NCI-H2081 (cell line): ENCODE data around the gene MYO1E.

ENCODE experiments used
- DNase-seq, 2 experiments: peaks; one replicate each; lab custom pipeline; 2025; lab: John Stamatoyannopoulos, UW

Gene MYO1E

GRCh38 chr15:59227021-59227420 is 145.7 kb downstream of the MYO1E start:
- no peak for DNase-seq

- no peak for DNase-seq
These were observed 148.2 kb downstream of the MYO1E start for GRCh38 chr15:59224474-59224873.

GRCh38 chr15:59223736-59224135 is 148.9 kb downstream of the MYO1E start:
- no peak for DNase-seq

DNA sequence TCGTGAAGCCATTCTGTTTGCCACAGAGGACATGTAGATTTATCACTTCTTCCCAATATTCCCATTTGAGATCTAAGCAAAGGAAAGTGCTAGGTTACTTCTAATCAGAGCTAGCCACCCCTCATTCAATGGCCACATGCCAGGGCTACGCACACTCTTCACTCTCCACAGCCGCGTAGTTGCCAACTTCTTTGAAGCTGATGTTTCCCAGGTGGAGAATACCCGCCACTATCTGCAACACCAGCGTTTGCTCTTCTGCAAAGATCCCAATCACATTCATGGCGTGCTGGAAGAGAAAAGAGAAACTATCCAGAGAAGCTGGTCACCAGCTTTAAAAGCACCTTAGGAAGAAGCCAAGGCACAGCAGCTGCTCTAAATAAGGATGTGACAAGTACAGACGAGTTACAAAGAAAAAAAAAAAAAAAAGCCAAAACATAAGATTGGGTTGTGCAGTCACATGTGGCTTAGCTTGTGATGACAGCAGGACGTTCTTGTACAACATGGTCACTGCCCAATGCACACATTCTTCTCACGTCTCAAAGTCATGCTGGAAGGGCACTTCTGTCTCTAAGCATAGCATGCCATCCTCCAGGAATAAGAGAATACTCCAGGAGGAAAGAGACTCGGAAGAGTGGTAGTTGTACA is 149.6 kb downstream of the MYO1E start:
- no peak for DNase-seq

DNA sequence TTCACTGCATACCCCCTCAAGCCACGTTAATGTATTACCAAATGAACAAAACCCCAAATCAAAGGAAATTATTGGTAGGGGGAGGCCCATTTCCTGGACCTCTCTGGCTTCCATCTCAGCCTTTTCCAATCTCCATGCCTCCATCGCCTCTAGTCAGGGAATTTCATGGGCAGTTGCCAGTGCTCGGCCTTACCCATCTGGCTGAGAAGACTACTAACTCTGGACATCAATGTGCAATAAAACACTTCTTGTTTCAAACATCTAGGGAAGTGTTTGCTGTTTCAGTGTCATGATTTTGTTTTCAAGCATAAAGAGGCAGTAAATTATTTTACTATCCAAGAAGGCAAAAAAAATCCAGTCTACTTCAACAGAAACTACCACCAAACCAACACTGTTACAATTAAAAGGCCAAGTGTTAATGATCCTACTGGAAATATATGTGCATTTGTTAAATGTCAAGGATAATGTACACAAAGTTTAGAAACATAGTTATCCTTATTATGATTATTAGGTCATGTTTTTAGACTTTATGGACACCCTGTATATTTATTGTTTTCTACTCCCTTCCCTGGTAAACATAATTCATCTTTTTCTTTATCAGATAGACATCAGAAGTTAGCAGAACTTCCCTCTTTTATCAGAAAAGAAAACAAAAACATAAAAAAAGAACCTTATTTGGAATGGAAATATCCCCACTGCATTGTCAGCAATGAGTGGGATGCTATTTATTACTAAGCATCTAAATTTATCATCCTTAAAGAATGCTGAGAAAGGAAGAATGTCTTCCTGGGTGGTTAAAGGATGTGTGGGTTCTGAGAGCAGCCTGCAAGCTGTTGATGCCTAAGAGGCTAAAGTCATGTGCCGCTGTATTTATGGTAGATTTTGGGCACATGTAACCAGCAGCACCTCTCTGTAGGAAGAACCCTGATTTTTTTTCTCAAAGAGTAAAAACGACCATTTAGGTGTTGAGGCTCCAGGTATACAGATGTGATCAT is 150.9 kb downstream of the MYO1E start:
- DNase-seq = no peak

DNA sequence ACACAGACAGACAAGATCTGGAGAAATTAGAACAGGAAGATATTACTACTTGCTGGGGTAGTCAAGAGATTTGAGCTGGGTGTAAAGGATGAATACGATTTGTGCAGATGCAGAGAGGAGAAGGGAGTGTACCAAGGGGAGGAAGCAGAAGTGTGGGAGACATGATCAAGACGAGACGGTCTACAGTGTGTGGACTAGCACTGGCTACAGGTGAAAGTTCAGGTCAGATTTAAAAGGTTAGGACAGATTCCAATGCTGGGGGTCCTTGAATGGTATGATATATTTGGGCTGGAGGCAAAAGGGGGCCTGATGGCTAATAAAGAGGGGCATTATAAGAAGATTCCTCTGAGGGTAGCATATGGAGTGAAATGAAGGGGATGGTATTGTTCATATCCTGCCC is 154.0 kb downstream of the MYO1E start:
- DNase-seq = no peak

DNA sequence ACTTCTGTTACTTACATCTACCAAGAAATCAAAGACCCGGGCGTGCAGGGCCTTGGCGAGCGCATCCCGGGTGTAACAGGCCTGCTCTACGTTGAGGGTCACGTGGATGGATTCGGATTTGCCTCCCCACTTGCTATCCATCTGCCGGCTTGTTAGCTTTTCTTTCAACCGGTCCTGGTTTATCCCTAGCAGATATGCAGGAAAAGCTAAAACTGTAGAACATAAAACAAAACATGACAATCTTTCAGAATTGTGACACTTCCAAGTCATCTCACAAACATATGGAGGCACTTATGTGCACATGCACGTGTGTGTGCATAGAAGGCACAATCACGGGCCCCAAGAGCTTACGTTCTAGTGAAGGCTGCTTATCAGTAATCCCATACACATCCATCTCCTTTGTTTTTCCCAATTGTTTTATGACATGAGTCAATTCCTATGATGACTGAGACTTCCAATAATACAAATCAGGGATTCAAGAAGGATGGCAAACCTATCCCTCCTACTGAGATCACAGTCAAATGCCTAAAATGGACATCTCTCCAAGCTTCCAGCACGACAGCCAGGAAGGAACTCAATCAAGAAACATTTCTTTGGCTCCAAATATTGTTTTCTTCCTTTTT is 154.7 kb downstream of the MYO1E start:
- no peak for DNase-seq

- DNase-seq = no peak
These were observed 155.8 kb downstream of the MYO1E start for GRCh38 chr15:59216911-59217310.

- no peak for DNase-seq
These were observed 162.5 kb downstream of the MYO1E start for GRCh38 chr15:59210186-59210585.

GRCh38 chr15:59208613-59209249 is 163.9 kb downstream of the MYO1E start:
- no peak for DNase-seq

DNA sequence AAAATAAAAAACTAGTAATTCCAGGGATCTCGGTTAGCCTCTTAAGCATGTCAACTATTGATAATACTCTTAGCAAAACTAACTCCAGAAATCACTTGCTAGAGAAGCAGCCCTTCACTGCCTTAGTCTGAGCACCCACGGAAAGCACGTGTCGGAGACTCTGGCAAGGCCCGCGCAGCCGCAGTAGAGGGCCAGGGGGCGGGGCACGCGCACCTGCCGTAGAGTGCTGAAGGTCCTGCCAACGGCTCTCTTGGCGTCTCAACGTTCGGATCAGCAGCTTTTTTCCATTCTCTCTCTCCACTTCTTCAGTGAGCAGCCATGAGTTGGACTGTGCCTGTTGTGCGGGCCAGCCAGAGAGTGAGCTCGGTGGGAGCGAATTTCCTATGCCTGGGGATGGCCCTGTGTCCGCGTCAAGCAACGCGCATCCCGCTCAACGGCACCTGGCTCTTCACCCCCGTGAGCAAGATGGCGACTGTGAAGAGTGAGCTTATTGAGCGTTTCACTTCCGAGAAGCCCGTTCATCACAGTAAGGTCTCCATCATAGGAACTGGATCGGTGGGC is 166.0 kb downstream of the MYO1E start, which contains the start of gene LDHAL6B:
Gene LDHAL6B, plus strand, starts transcription at position 221 of the 561 bp plus-strand sequence. Its CDS starts 98 bp downstream, at position 319.
- DNase-seq = no peak

GRCh38 chr15:59205839-59206622 is 166.6 kb downstream of the MYO1E start:
- DNase-seq = no peak

DNA sequence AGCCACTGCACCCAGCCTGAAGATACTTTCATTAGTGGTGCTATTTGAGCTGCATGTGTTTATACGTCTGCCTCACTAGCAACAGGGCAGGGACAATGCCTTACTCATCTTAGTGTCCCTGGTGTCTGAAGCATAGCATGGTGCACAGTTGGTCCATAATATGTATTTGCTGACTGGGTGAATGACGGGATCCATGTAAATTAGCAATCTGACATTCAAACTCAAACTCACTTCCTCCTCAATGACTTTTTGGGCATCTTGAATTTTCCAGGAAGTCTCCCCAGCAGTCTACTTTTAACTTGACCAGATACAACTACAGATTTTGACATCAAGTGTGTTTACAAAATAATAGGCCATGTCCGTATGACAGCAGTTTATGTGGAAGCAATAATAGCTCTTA is 169.0 kb downstream of the MYO1E start:
- DNase-seq = no peak

DNA sequence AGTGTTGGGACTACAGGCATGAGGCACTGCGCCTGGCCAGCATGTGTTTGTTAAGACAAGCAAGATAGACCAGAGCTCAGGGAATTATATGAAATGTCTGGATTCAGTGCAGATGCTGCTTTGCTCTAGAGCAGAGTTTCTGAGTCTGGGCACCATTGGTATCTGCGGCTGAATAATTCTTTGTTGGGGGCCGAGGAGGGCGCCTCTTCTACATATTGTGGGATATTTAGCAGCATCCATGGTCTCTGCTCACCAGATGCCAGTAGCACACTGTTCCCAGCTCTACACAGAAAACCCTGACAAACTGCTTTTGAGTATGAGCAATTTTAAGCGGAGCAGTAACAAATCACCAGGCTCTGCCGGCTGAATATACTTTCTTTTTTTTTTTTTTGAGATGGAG is 169.7 kb downstream of the MYO1E start:
- no peak for DNase-seq

- no peak for DNase-seq
These were observed 172.1 kb downstream of the MYO1E start for GRCh38 chr15:59200560-59200959.

GRCh38 chr15:59199626-59200465 is 172.8 kb downstream of the MYO1E start:
- DNase-seq = no peak

DNA sequence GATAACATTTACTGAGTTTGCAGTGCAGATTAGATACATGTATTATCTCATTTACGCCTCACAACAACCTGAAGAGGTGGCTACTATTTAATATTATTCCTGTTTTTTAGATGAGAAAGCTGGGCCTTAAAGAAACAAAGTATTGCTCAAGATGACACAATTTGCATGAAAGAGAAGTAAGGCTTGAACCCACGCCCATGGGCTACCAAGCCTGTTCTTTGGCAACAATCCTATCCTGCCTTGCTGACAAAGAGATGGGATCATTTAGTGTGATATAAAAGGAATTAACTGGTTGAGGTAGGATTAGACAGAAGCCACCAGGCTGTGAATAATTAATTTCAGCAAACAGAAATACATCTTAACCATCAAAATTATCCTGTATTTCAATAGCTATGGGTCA is 175.2 kb downstream of the MYO1E start:
- DNase-seq = no peak

DNA sequence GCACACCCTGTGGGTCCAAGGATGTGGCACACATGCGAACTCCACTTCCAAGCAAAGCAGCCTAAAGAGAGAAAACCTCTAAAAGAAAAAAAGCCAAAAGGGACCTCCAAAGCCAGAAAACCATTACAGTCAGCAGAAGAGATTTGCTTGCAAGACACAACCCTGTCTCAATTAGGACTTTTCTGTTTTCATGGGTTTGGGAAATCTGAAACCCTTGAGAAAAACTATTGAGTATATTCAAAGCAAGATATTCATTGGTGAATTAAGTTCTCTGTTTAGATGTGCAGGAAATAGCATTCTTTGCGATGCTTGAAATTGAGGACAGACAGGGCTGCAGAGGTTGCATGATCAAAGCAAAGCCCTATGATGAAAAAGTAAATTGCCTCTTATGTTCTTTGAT is 176.3 kb downstream of the MYO1E start:
- DNase-seq = no peak

DNA sequence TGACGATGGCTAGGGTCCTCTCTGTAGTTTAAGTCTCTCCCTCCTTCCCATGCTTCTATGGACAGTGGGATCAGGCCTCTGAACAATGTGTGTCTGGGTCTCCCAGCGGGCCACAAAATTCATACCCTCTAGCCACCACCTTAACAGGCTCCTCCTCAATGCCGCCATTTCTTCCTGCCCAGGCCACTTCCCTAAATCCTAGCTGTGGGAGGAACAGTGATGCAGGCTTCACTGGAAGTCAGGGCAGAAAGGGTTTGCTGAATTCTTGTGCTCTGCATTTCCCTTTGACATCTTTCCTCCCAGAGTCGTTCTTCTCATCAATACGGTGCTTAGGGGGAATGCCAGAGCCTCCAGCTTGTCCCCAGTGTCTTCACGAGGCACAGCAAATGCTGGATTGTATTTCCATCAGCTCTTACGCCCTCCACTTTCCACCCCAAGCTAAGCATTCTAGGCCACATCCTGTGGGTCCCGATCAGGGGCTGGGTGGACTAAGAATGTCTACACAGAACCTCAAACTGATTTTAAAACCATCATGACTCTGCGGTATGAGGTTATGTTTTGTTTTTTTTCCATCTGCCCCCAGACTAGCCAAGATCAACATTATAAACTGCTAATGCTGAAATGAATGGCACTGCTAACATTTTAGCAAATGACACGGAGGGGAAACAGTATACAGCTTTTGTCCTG is 177.9 kb downstream of the MYO1E start:
- DNase-seq = no peak

GRCh38 chr15:59191855-59192237 is 180.8 kb downstream of the MYO1E start:
- DNase-seq = no peak
